ENCODE measurements around the gene FASLG. TPM values are rescaled to one million over a fixed set of nuclear protein-coding genes. Genes with fewer than 3 reads are reported as not detected.
"Not testable (repeated sequence)": the region's sequence is repeated elsewhere in the genome, so short reads cannot be mapped to it uniquely, and the experiment has no call there.

FASLG gene
- total RNA-seq (under 1 TPM in 1 of 2 donors, not detected in 1; 0.20 TPM), polyA plus RNA-seq (ENCODE audit: insufficient read length in 2 of 2) (not detected)
- long read RNA-seq, donor 1 = 0 reads
- long read RNA-seq, donor 2 = 0 reads
- long read RNA-seq, donor 3 = 0 reads
- long read RNA-seq, donor 4 = 0 reads

- Histone ChIP-seq H3K9me3 (ENCODE audit: control insufficient read depth, insufficient read depth, low read length) (no peaks in the 10 kb centered on the region), H3K4me1 (ENCODE audit: control insufficient read depth, insufficient read depth, low read length) (no peaks in the 10 kb centered on the region), H3K27ac (ENCODE audit: low read depth, low read length) (no peak within 1 kb of the TSS), H3K27me3 (ENCODE audit: control insufficient read depth, insufficient read depth, low read length) (no peaks in the 10 kb centered on the region), H3K4me3 (ENCODE audit: low read depth, low read length) (no peak within 1 kb of the TSS), H3K36me3 (ENCODE audit: control insufficient read depth, insufficient read depth, low read length) (no peaks in the 10 kb centered on the region)
- WGBS (ENCODE audit: insufficient coverage) = 87% methylated on average over 5 of the region's 11 CpGs
- DNase-seq (ENCODE audit: low read depth in 4 of 6, low spot score in 6 of 6) = no peak
Measured at GRCh38 chr1:172658871-172659453, at the start of gene FASLG. Gene FASLG, plus strand, starts transcription at chr1:172659103. Its CDS starts 99 bp downstream, at chr1:172659202.

GRCh38 chr1:172609528-172609927 lies 49.4 kb upstream of the FASLG start:
- H3K27me3 ChIP-seq (ENCODE audit: control insufficient read depth, insufficient read depth, low read length) = no peaks in the 10 kb centered on the region
- no peaks in the 10 kb centered on the region for H3K36me3 ChIP-seq (ENCODE audit: control insufficient read depth, insufficient read depth, low read length)
- no peaks in the 10 kb centered on the region for H3K9me3 ChIP-seq (ENCODE audit: control insufficient read depth, insufficient read depth, low read length)
- no peak overlapping the region for H3K4me3 ChIP-seq (ENCODE audit: low read depth, low read length)
- no peak overlapping the region for H3K27ac ChIP-seq (ENCODE audit: low read depth, low read length)
- WGBS (ENCODE audit: insufficient coverage) = no CpG with 5 or more reads among the region's 3 CpGs
- DNase-seq (ENCODE audit: low read depth in 4 of 6, low spot score in 6 of 6) = peak in 1 of 6 donors; percentile 8
- no peaks in the 10 kb centered on the region for H3K4me1 ChIP-seq (ENCODE audit: control insufficient read depth, insufficient read depth, low read length)

GRCh38 chr1:172612478-172612877 lies 46.4 kb upstream of the FASLG start:
- peaks cover 7% of the 10 kb centered on the region for H3K9me3 ChIP-seq (ENCODE audit: control insufficient read depth, insufficient read depth, low read length)
- no peak overlapping the region for H3K27ac ChIP-seq (ENCODE audit: low read depth, low read length)
- H3K36me3 ChIP-seq (ENCODE audit: control insufficient read depth, insufficient read depth, low read length) = no peaks in the 10 kb centered on the region
- no peak overlapping the region for H3K4me3 ChIP-seq (ENCODE audit: low read depth, low read length)
- DNase-seq (ENCODE audit: low read depth in 4 of 6, low spot score in 6 of 6) = no peak
- no peaks in the 10 kb centered on the region for H3K27me3 ChIP-seq (ENCODE audit: control insufficient read depth, insufficient read depth, low read length)
- WGBS (ENCODE audit: insufficient coverage) = 67% methylated on average over 1 of the region's 2 CpGs
- H3K4me1 ChIP-seq (ENCODE audit: control insufficient read depth, insufficient read depth, low read length) = no peaks in the 10 kb centered on the region

- no CpG with 5 or more reads among the region's 2 CpGs for WGBS (ENCODE audit: insufficient coverage)
- DNase-seq (ENCODE audit: low read depth in 4 of 6, low spot score in 6 of 6) = no peak
- no peaks in the 10 kb centered on the region for H3K4me1 ChIP-seq (ENCODE audit: control insufficient read depth, insufficient read depth, low read length)
- peaks cover 7% of the 10 kb centered on the region for H3K9me3 ChIP-seq (ENCODE audit: control insufficient read depth, insufficient read depth, low read length)
- no peaks in the 10 kb centered on the region for H3K27me3 ChIP-seq (ENCODE audit: control insufficient read depth, insufficient read depth, low read length)
- H3K27ac ChIP-seq (ENCODE audit: low read depth, low read length) = no peak overlapping the region
- H3K4me3 ChIP-seq (ENCODE audit: low read depth, low read length) = no peak overlapping the region
- H3K36me3 ChIP-seq (ENCODE audit: control insufficient read depth, insufficient read depth, low read length) = no peaks in the 10 kb centered on the region
Measured at GRCh38 chr1:172613294-172613693, 45.6 kb upstream of the FASLG start.

- Histone ChIP-seq H3K27me3 (ENCODE audit: control insufficient read depth, insufficient read depth, low read length) (no peaks in the 10 kb centered on the region), H3K4me1 (ENCODE audit: control insufficient read depth, insufficient read depth, low read length) (no peaks in the 10 kb centered on the region), H3K36me3 (ENCODE audit: control insufficient read depth, insufficient read depth, low read length) (no peaks in the 10 kb centered on the region), H3K9me3 (ENCODE audit: control insufficient read depth, insufficient read depth, low read length) (peaks cover 12% of the 10 kb centered on the region), H3K4me3 (ENCODE audit: low read depth, low read length) (no peak overlapping the region), H3K27ac (ENCODE audit: low read depth, low read length) (no peak overlapping the region)
- DNase-seq (ENCODE audit: low read depth in 4 of 6, low spot score in 6 of 6) = no peak
- no CpG with 5 or more reads among the region's 1 CpG for WGBS (ENCODE audit: insufficient coverage)
Measured at GRCh38 chr1:172616195-172616594, 42.7 kb upstream of the FASLG start.

GRCh38 chr1:172616636-172617035 lies 42.3 kb upstream of the FASLG start:
- H3K36me3 ChIP-seq (ENCODE audit: control insufficient read depth, insufficient read depth, low read length) = no peaks in the 10 kb centered on the region
- DNase-seq (ENCODE audit: low read depth in 4 of 6, low spot score in 6 of 6) = no peak
- no CpG with 5 or more reads among the region's 3 CpGs for WGBS (ENCODE audit: insufficient coverage)

GRCh38 chr1:172620603-172621002 lies 38.3 kb upstream of the FASLG start:
- not testable (repeated sequence) for H3K4me1 ChIP-seq (ENCODE audit: control insufficient read depth, insufficient read depth, low read length)

More at GRCh38 chr1:172616636-172617035, 42.3 kb upstream of the FASLG start:
- H3K27me3 ChIP-seq (ENCODE audit: control insufficient read depth, insufficient read depth, low read length) = no peaks in the 10 kb centered on the region
- H3K9me3 ChIP-seq (ENCODE audit: control insufficient read depth, insufficient read depth, low read length) = peaks cover 12% of the 10 kb centered on the region
- no peak overlapping the region for H3K27ac ChIP-seq (ENCODE audit: low read depth, low read length)
- H3K4me3 ChIP-seq (ENCODE audit: low read depth, low read length) = no peak overlapping the region
- H3K4me1 ChIP-seq (ENCODE audit: control insufficient read depth, insufficient read depth, low read length) = no peaks in the 10 kb centered on the region

GRCh38 chr1:172622541-172622940 lies 36.4 kb upstream of the FASLG start:
- H3K36me3 ChIP-seq (ENCODE audit: control insufficient read depth, insufficient read depth, low read length) = no peaks in the 10 kb centered on the region
- H3K27me3 ChIP-seq (ENCODE audit: control insufficient read depth, insufficient read depth, low read length) = no peaks in the 10 kb centered on the region
- no peak for DNase-seq (ENCODE audit: low read depth in 4 of 6, low spot score in 6 of 6)
- no peaks in the 10 kb centered on the region for H3K4me1 ChIP-seq (ENCODE audit: control insufficient read depth, insufficient read depth, low read length)
- 82% methylated on average over 2 of the region's 3 CpGs for WGBS (ENCODE audit: insufficient coverage)
- H3K4me3 ChIP-seq (ENCODE audit: low read depth, low read length) = no peak overlapping the region
- H3K9me3 ChIP-seq (ENCODE audit: control insufficient read depth, insufficient read depth, low read length) = peaks cover 5% of the 10 kb centered on the region
- H3K27ac ChIP-seq (ENCODE audit: low read depth, low read length) = no peak overlapping the region

More at GRCh38 chr1:172620603-172621002, 38.3 kb upstream of the FASLG start:
- DNase-seq (ENCODE audit: low read depth in 4 of 6, low spot score in 6 of 6); H3K27ac ChIP-seq (ENCODE audit: low read depth, low read length); H3K27me3 ChIP-seq (ENCODE audit: control insufficient read depth, insufficient read depth, low read length); H3K36me3 ChIP-seq (ENCODE audit: control insufficient read depth, insufficient read depth, low read length); H3K4me3 ChIP-seq (ENCODE audit: low read depth, low read length): not testable (repeated sequence)
- H3K9me3 ChIP-seq (ENCODE audit: control insufficient read depth, insufficient read depth, low read length) = peaks cover 12% of the 10 kb centered on the region
- 90% methylated on average over 3 of the region's 9 CpGs for WGBS (ENCODE audit: insufficient coverage)

- H3K36me3 ChIP-seq (ENCODE audit: control insufficient read depth, insufficient read depth, low read length) = no peaks in the 10 kb centered on the region
- peaks cover 5% of the 10 kb centered on the region for H3K9me3 ChIP-seq (ENCODE audit: control insufficient read depth, insufficient read depth, low read length)
- no peaks in the 10 kb centered on the region for H3K4me1 ChIP-seq (ENCODE audit: control insufficient read depth, insufficient read depth, low read length)
- WGBS (ENCODE audit: insufficient coverage) = 80% methylated on average over 3 of the region's 3 CpGs
- DNase-seq (ENCODE audit: low read depth in 4 of 6, low spot score in 6 of 6) = no peak
- H3K27ac ChIP-seq (ENCODE audit: low read depth, low read length) = no peak overlapping the region
- no peak overlapping the region for H3K4me3 ChIP-seq (ENCODE audit: low read depth, low read length)
- H3K27me3 ChIP-seq (ENCODE audit: control insufficient read depth, insufficient read depth, low read length) = no peaks in the 10 kb centered on the region
Measured at GRCh38 chr1:172623748-172624147, 35.2 kb upstream of the FASLG start.

GRCh38 chr1:172626845-172627244 lies 32.1 kb upstream of the FASLG start:
- H3K36me3 ChIP-seq (ENCODE audit: control insufficient read depth, insufficient read depth, low read length) = no peaks in the 10 kb centered on the region
- no peaks in the 10 kb centered on the region for H3K4me1 ChIP-seq (ENCODE audit: control insufficient read depth, insufficient read depth, low read length)

More at GRCh38 chr1:172626845-172627244, 32.1 kb upstream of the FASLG start:
- no peak overlapping the region for H3K27ac ChIP-seq (ENCODE audit: low read depth, low read length)
- H3K27me3 ChIP-seq (ENCODE audit: control insufficient read depth, insufficient read depth, low read length) = no peaks in the 10 kb centered on the region
- no peak overlapping the region for H3K4me3 ChIP-seq (ENCODE audit: low read depth, low read length)
- WGBS (ENCODE audit: insufficient coverage) = 80% methylated on average over 1 of the region's 3 CpGs
- H3K9me3 ChIP-seq (ENCODE audit: control insufficient read depth, insufficient read depth, low read length) = no peaks in the 10 kb centered on the region
- DNase-seq (ENCODE audit: low read depth in 4 of 6, low spot score in 6 of 6) = no peak

All from spinal cord (tissue), 10 donors.